Lower leg skin (tissue), 4 donors: Measurements from ENCODE around the gene KRTAP12-1. TPM values are rescaled to one million over a fixed set of nuclear protein-coding genes. Genes with fewer than 3 reads are reported as not detected.
"Not testable (repeated sequence)": the region's sequence is repeated elsewhere in the genome, so short reads cannot be mapped to it uniquely, and the experiment has no call there.

ENCODE experiments used
- DNase-seq, 2 donors: peaks; one replicate each; pipeline ENCODE4 v3.0.0-alpha.2; 2019; ENCODE audit warnings: low spot score in 2 of 2
- H3K4me3 ChIP-seq: fragments of 200-600 bp; sonication (generic); 2 replicates; pipeline ENCODE4 v1.5.1; 2017; ENCODE audit warnings: mild to moderate bottlenecking, low read depth; ENCODE audit not compliant: poor library complexity, severe bottlenecking
- CTCF ChIP-seq, 3 donors: fragments of 450-650 bp; IDR thresholded peaks; one replicate each; pipeline ENCODE4 v1.5.1; 2016; ENCODE audit warnings: antibody characterized with exemption in 3 of 3, mild to moderate bottlenecking in 3 of 3, moderate library complexity in 2 of 3
- POLR2A ChIP-seq, 2 donors: fragments of 450-650 bp; IDR thresholded peaks; one replicate each; pipeline ENCODE4 v1.6.1; 2016 to 2017; ENCODE audit warnings: antibody characterized with exemption in 2 of 2, mild to moderate bottlenecking in 1 of 2, moderate library complexity in 1 of 2
- WGBS, 2 donors: methylation state at CpG; one replicate each; pipeline ENCODE4 v1.1.5; 2018; 5-methylcytosine and 5-hydroxymethylcytosine counted together
- intact Hi-C: fragments of 100-400 bp; cut with DNase I; formaldehyde crosslinking; loops from one replicate; pipeline ENCODE4 v1.15.0; 2023; ENCODE audit warnings: low total_unique reads
- total RNA-seq, 4 donors: library from RNA; depleted of rRNA; stranded (reverse); fragments of >200 nt; gene quantifications; one replicate each; pipeline ENCODE4 v1.1.0, GENCODE V29; 2016

KRTAP12-1 gene
- total RNA-seq, 4 donors from 2014 or later: 12.3 TPM; not detected in 3

GRCh38 chr21:44687671-44688070 lies 5.7 kb upstream of the KRTAP12-1 start:
- intact Hi-C loops: no loop called here
- WGBS, 2 donors: 66 to 72% methylated on average over 11 of the region's 11 CpGs
- H3K4me3 ChIP-seq: no peak overlapping the region
- peak in 1 of 2 donors; percentile 73 for DNase-seq
- TF ChIP-seq CTCF (IDR thresholded peaks at IDR 0.05) (no peak), POLR2A (IDR thresholded peaks at IDR 0.05) (no peak)

DNA sequence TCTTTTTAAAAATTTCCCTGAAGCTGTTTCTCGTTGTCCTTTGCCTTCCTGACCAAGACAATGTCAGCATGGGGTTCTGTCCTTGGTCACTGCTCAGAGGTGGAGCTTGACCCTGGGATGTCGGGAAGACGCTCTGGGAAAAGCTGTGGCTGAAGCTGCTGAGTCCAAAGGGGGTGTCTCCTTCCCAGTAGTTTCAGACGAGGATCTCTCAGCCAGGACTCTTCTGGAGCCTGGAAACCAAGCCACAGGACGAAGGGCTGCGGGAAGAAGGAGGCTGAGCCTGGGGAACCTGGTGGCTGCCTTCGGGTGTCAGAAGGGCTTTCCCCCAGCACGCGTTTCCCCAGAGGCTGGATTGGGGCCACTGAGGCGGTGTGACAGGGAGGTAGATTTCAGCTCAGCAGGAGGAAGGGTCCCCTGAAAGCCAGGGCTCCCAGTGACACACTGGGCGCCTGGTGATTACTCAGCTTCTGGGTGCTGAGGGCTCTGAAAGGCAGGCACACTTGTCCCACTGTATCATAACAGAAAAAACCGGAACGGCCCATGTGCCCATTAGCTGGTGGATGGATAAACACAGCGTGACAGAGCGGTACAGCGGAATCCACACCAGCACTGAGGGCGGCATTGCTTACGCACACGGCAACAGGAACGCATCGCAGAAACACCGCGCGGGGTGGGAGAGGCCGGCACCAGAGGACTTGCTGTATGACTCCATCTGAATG lies 5.0 kb upstream of the KRTAP12-1 start:
- WGBS, 2 donors: 78% methylated on average over 25 of the region's 25 CpGs
- peak in 1 of 2 donors; percentile 72 for DNase-seq
- no peak overlapping the region for H3K4me3 ChIP-seq
- TF ChIP-seq POLR2A (IDR thresholded peaks at IDR 0.05) (no peak), CTCF (IDR thresholded peaks at IDR 0.05) (no peak)
- intact Hi-C loops: no loop called here

DNA sequence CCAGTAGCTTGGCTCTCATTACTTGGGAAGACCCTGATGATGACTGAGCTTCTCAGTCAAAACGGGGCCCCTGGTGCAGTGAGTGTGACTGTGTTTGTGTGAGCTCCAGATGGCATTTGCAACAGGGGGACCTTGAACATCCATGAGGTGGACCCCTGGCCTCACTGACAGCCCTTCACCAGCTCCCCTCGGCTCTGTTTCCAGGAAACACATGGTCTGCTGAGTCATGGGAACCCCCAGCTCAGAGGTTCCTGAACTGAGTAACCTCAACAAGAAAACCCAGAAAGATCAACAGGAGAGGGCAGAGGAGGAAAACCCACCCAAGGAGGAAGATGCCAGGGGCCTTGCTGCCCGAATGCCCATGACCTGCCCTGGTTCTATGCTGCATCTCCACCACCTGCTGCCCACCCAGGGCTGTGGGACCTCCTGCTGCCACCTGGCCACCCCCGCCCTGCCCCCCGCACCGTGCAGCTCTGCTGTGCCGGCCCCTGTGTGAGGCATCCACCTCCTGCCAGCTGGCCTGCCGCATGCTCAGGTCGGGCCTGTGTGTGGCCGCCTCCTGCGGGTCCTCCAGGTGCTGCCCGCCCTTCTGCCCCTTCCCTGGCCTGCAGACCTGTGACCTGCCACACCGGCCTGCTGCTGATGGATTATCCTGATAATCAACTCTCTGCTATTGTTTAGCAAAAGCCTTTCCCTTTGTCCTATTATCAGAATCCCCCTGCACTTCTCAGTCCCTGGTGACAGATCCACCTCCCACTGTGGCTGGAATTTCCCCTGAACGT lies 4.2 kb upstream of the KRTAP12-1 start:
- 49 to 58% methylated on average over 10 to 12 of the region's 14 CpGs for WGBS, 2 donors
- no peak for TF ChIP-seq POLR2A (IDR thresholded peaks at IDR 0.05)
- no peak for TF ChIP-seq CTCF (IDR thresholded peaks at IDR 0.05)
- no peak overlapping the region for H3K4me3 ChIP-seq
- intact Hi-C loops: no loop called here
- DNase-seq: peak in 1 of 2 donors; percentile 43

GRCh38 chr21:44685050-44685449 lies 3.1 kb upstream of the KRTAP12-1 start:
- intact Hi-C loops, H3K4me3 ChIP-seq: not testable (repeated sequence)
- peak in 1 of 2 donors; percentile 63 for DNase-seq
- 84 to 87% methylated on average over 6 of the region's 6 CpGs for WGBS, 2 donors

GRCh38 chr21:44684483-44684882 lies 2.5 kb upstream of the KRTAP12-1 start:
- intact Hi-C loops: no loop called here
- DNase-seq: peak in 1 of 2 donors; percentile 61
- TF ChIP-seq CTCF (IDR thresholded peaks at IDR 0.05): no peak
- TF ChIP-seq POLR2A (IDR thresholded peaks at IDR 0.05): no peak
- H3K4me3 ChIP-seq: no peak overlapping the region
- WGBS, 2 donors: 73 to 74% methylated on average over 6 of the region's 6 CpGs

- no peak for TF ChIP-seq CTCF (IDR thresholded peaks at IDR 0.05)
- no peak for TF ChIP-seq POLR2A (IDR thresholded peaks at IDR 0.05)
- 75 to 79% methylated on average over 7 of the region's 7 CpGs for WGBS, 2 donors
These were observed 2.1 kb upstream of the KRTAP12-1 start for GRCh38 chr21:44684077-44684476.

More at GRCh38 chr21:44684077-44684476, 2.1 kb upstream of the KRTAP12-1 start:
- intact Hi-C loops: no loop called here
- DNase-seq: peak in 1 of 2 donors; percentile 54
- H3K4me3 ChIP-seq: no peak overlapping the region
